Heart left ventricle (tissue), 13 donors: ENCODE measurements around the gene ANKLE2.

Source experiments
- CTCF ChIP-seq, 12 donors: fragments of 200-600 bp; sonication (generic) in 4 of 12; IDR thresholded peaks; one replicate each; pipeline versions ENCODE4 v1.5.0 to v1.8.0; 2018 to 2022; ENCODE audit warnings: antibody characterized with exemption in 12 of 12, mild to moderate bottlenecking in 5 of 12
- POLR2A ChIP-seq, 2 donors: fragments of 450-650 bp; IDR thresholded peaks; one replicate each; pipeline ENCODE4 v1.6.1; 2017; ENCODE audit warnings: antibody characterized with exemption in 2 of 2, mild to moderate bottlenecking in 2 of 2, moderate library complexity in 2 of 2
- donor health status: ischemic (EF 13 %, LVEDD 7.1; RV severe dilation, severe dysfunction).
- donor health status: DM: no; HTN: yes; CAD: no.
- donor health status: DM: no; HTN: no; CAD: no.
- donor health status: ischemic (EF 25% LVEDD 6.9; RV normal size, moderate dysfunction).
- donor health status: ischemic (EF 25% LVEDD 5.7; RV mildly dilated, moderate dysfunction).
- donor health status: ischemic (EF 35%, LVEDD 5.7; RV mildly dilated, moderate dysfunction).
- donor health status: nonischemic (EF 11% LVEDD 7.7; RV severe dilation, severe dysfunction).
- donor health status: DM: yes; HTN: yes; CAD: no.
- donor health status: PGD.
- donor health status: ischemic (EF 29% LVEDD 5.4; RV normal size, mild dysfunction).
- donor health status: nonischemic (EF 23%, LVEDD 6.1; RV moderate dilation, normal function).

GRCh38 chr12:132771126-132771838 is 9.7 kb upstream of the ANKLE2 start:
- TF ChIP-seq CTCF (IDR thresholded peaks at IDR 0.05): no peak
- TF ChIP-seq POLR2A (IDR thresholded peaks at IDR 0.05): no peak
